Measurements from ENCODE around the gene KIAA0040.

DNA sequence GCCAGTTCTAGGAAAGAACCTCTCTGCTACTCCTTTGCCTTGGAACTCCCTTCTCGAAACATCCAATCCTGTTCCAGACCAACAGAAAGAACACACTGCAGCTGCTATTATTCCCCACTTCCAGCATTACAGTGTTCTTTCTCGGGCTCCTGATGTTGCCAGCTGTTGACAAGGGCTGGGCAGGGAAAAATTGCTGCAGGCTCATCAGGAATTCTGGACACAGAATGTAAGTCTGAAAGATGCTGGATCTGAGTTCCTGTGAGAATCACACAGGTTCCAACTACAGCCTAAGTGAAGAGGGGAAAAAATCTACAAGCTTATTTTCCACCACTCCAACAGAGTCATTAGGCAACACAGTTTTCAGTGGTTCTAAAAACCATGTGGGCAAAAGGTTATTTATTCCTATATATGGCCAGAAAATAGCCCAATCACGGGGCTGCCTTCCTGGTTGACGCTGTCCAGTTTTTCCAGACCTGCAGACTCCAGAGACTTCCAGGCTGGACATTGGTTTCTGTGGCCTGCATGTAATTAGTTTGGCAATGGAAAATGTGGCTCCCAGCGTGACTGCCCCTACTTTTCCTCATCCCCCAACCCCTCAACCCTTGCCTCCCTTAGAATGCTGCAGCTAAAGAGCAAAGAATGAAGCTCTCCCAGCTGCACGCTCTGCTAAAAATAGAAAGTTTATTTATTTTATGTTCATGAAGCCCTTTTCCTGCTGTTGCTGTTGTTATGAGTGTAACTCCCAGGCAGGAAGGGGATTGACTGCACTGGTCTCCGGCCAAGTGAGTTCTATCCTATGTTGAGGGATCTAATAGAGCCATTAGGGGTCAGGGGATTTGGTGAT, 8.3 kb upstream of the KIAA0040 start:
- TF ChIP-seq CTCF (conservative IDR thresholded peaks at IDR 0.05 in 1 of 2, IDR thresholded peaks at IDR 0.05 in 1 of 2; ENCODE audit: extremely low read depth in 1 of 2, insufficient read depth in 1 of 2, low read depth in 1 of 2, low read length in 2 of 2) (no peak), EZH2 (IDR thresholded peaks at IDR 0.05; ENCODE audit: borderline replicate concordance, low read length) (no peak)

All from mammary epithelial cell (primary cell).